Duodenal mucosa (tissue), 2 donors: Measurements from ENCODE around the gene DNAH9.

Experiments used
- H3K27ac ChIP-seq: one replicate; pipeline ENCODE4 v1.7.0; 2013; ENCODE audit warnings: low read depth, low read length
- H3K27me3 ChIP-seq, 2 donors: one replicate each; pipeline ENCODE4 v1.7.0; 2013; ENCODE audit warnings: low read length in 2 of 2, control low read depth in 1 of 2; ENCODE audit not compliant: insufficient read depth in 2 of 2, control insufficient read depth in 1 of 2
- H3K36me3 ChIP-seq, 2 donors: one replicate each; pipeline ENCODE4 v1.7.0; 2013; ENCODE audit warnings: low read length in 2 of 2, control low read depth in 1 of 2; ENCODE audit not compliant: insufficient read depth in 2 of 2, control insufficient read depth in 1 of 2
- H3K4me1 ChIP-seq, 2 donors: one replicate each; pipeline ENCODE4 v1.7.0; 2013; ENCODE audit warnings: low read length in 2 of 2, control low read depth in 1 of 2; ENCODE audit not compliant: insufficient read depth in 2 of 2, control insufficient read depth in 1 of 2
- H3K4me3 ChIP-seq, 2 donors: one replicate each; pipeline ENCODE4 v1.7.0; 2013; ENCODE audit warnings: low read length in 2 of 2, low read depth in 1 of 2
- H3K9ac ChIP-seq, 2 donors: one replicate each; pipeline ENCODE4 v1.7.0; 2013; ENCODE audit warnings: low read length in 2 of 2, low read depth in 1 of 2
- H3K9me3 ChIP-seq, 2 donors: one replicate each; pipeline ENCODE4 v1.7.0; 2013; ENCODE audit warnings: low read length in 2 of 2, control low read depth in 1 of 2; ENCODE audit not compliant: control insufficient read depth in 1 of 2

Gene DNAH9

DNA sequence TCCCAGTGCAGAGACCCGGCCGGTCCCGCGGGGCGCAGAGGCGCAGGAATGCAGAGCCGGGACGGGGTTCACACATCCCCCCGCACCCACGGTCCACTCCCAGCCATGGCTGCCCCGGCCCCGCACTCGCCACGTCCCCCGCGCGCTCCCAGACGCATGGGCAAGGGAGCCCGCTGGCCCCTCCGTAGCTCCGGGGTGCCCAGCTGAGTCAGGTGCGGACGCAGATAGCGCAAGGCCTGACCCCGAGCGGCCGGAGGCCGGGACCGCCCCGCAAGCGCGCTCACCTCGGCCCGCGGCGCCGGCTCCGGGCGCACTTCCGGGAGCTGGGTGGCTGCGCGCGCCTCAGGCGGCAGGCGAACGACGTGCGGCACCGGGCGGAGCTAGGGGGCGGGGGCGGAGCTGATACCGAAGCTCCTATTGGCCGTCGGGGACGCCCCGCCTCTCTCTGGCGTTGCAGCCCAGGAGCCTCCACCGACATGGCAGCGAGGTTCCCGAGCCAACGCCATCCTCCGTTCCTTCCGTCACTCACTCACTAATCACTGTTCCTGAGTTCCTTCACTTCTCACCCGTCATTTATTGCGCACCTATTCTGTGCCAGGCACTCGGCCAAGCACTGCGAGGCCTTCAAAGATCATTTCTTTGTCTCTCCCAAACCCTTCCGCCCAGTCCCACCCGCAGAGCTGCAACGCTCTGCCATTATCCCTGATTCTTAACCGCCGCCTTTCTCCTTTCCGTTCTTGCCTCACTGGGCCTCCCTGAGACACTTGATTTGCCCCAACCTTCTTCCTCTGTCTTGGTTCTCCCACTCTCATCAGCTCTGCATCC, 399.1 kb downstream of the DNAH9 start, which contains the start of gene ZNF18:
ZNF18 (minus strand) TSS at position 329 of the 825 bp plus-strand sequence. CDS start 4,646 bp downstream, outside the sequence.
- Histone ChIP-seq H3K27me3 (no peaks in the 10 kb centered on the region), H3K36me3 (peaks cover 0 to 3% of the 10 kb centered on the region in 2 donors), H3K9ac (peak within 1 kb of the TSS; percentile 91 to 95), H3K9me3 (no peaks in the 10 kb centered on the region), H3K4me3 (peak within 1 kb of the TSS; percentile 76 to 97), H3K27ac (peak within 1 kb of the TSS; percentile 89), H3K4me1 (peaks cover 0 to 4% of the 10 kb centered on the region in 2 donors)

DNA sequence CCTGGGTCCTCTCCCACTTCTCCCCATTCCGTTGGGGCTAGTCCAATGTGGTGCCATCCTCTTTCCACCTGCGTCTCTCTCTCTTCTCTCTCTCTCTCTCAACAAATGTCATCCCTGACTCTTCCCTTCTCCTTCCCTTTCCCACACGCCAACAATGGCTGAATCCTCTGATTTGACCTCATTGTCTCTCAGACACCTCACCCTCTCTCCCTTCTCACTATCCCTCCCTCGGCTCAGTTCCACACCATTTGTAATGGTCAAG, 399.6 kb downstream of the DNAH9 start:
- no peak overlapping the region for H3K27ac ChIP-seq
- H3K9me3 ChIP-seq, result no peaks in the 10 kb centered on the region
- no peaks in the 10 kb centered on the region for H3K27me3 ChIP-seq
- H3K4me1 ChIP-seq, result peaks cover 0 to 4% of the 10 kb centered on the region in 2 donors
- H3K4me3 ChIP-seq, result peak overlapping the region; percentile 76 to 97
- H3K9ac ChIP-seq, result peak overlapping the region; percentile 40 to 62
- H3K36me3 ChIP-seq, result no peaks in the 10 kb centered on the region

- no peaks in the 10 kb centered on the region for H3K36me3 ChIP-seq
- H3K4me1 ChIP-seq, result peaks cover 0 to 4% of the 10 kb centered on the region in 2 donors
- no peaks in the 10 kb centered on the region for H3K9me3 ChIP-seq
- no peak overlapping the region for H3K4me3 ChIP-seq
- H3K27me3 ChIP-seq, result no peaks in the 10 kb centered on the region
- H3K27ac ChIP-seq, result no peak overlapping the region
- no peak overlapping the region for H3K9ac ChIP-seq
Observed at GRCh38 chr17:11999696-12000095, 401.4 kb downstream of the DNAH9 start.

GRCh38 chr17:12007466-12007865, 409.2 kb downstream of the DNAH9 start:
- no peaks in the 10 kb centered on the region for H3K4me1 ChIP-seq
- no peaks in the 10 kb centered on the region for H3K36me3 ChIP-seq
- no peaks in the 10 kb centered on the region for H3K9me3 ChIP-seq
- no peak overlapping the region for H3K4me3 ChIP-seq
- no peaks in the 10 kb centered on the region for H3K27me3 ChIP-seq
- H3K9ac ChIP-seq, result no peak overlapping the region
- H3K27ac ChIP-seq, result no peak overlapping the region
